ENCODE data around the gene SENP5.
"Not testable (repeated sequence)": the region's sequence is repeated elsewhere in the genome, so short reads cannot be mapped to it uniquely, and the experiment has no call there.

Gene SENP5

GRCh38 chr3:196837819-196838420, 29.8 kb upstream of the SENP5 start:
- TF ChIP-seq EZH2phosphoT487 (IDR thresholded peaks at IDR 0.05; ENCODE audit: low read length), result no peak
- TF ChIP-seq CTCF (IDR thresholded peaks at IDR 0.05; ENCODE audit: low read length), result peak; percentile 99
- Histone ChIP-seq H3K27ac (ENCODE audit: low read length) (no peak overlapping the region), H3K79me2 (ENCODE audit: low read length) (no peaks in the 10 kb centered on the region), H4K20me1 (ENCODE audit: insufficient read depth, low read length) (no peaks in the 10 kb centered on the region), H3K9ac (ENCODE audit: low read length) (no peak overlapping the region), H3K4me2 (ENCODE audit: low read depth, low read length) (no peak overlapping the region), H3F3A (ENCODE audit: insufficient read depth, low read length) (no peaks in the 10 kb centered on the region), H3K4me3 (ENCODE audit: low read length) (no peak overlapping the region), H3K27me3 (replicated peaks; ENCODE audit: insufficient read depth, low read length) (no peaks in the 10 kb centered on the region), H2AFZ (ENCODE audit: low read length) (no peak overlapping the region), H3K36me3 (replicated peaks; ENCODE audit: insufficient read depth, low read length) (no peaks in the 10 kb centered on the region), H3K4me1 (ENCODE audit: low read length) (no peaks in the 10 kb centered on the region), H3K9me2 (replicated peaks; ENCODE audit: insufficient read depth, low read length) (no peaks in the 10 kb centered on the region), H3K9me3 (replicated peaks; ENCODE audit: insufficient read depth, low read length) (no peaks in the 10 kb centered on the region)
- peak; percentile 63 for DNase-seq

GRCh38 chr3:196839351-196839750, 28.4 kb upstream of the SENP5 start:
- not testable (repeated sequence) for DNase-seq; H3K4me2 ChIP-seq (ENCODE audit: low read depth, low read length)

GRCh38 chr3:196842567-196843434, 24.9 kb upstream of the SENP5 start:
- TF ChIP-seq CTCF (IDR thresholded peaks at IDR 0.05; ENCODE audit: low read length) (no peak), EZH2phosphoT487 (IDR thresholded peaks at IDR 0.05; ENCODE audit: low read length) (no peak), EZH2 (optimal IDR thresholded peaks at IDR 0.05; ENCODE audit: low read depth, low read length) (no peak)
- Histone ChIP-seq H3K9me2 (replicated peaks; ENCODE audit: insufficient read depth, low read length) (no peaks in the 10 kb centered on the region), H3K9me3 (replicated peaks; ENCODE audit: insufficient read depth, low read length) (no peaks in the 10 kb centered on the region), H3F3A (ENCODE audit: insufficient read depth, low read length) (no peaks in the 10 kb centered on the region), H3K79me2 (ENCODE audit: low read length) (no peaks in the 10 kb centered on the region), H3K4me1 (ENCODE audit: low read length) (no peaks in the 10 kb centered on the region), H3K27me3 (replicated peaks; ENCODE audit: insufficient read depth, low read length) (no peaks in the 10 kb centered on the region), H3K36me3 (replicated peaks; ENCODE audit: insufficient read depth, low read length) (no peaks in the 10 kb centered on the region), H3K4me2 (ENCODE audit: low read depth, low read length) (no peak overlapping the region), H3K27ac (ENCODE audit: low read length) (no peak overlapping the region), H3K9ac (ENCODE audit: low read length) (no peak overlapping the region), H4K20me1 (ENCODE audit: insufficient read depth, low read length) (no peaks in the 10 kb centered on the region), H2AFZ (ENCODE audit: low read length) (no peak overlapping the region), H3K4me3 (ENCODE audit: low read length) (no peak overlapping the region)
- no peak for DNase-seq

More at GRCh38 chr3:196839351-196839750, 28.4 kb upstream of the SENP5 start:
- not testable (repeated sequence) for H3K9me2 ChIP-seq (replicated peaks; ENCODE audit: insufficient read depth, low read length); H3F3A ChIP-seq (ENCODE audit: insufficient read depth, low read length); H4K20me1 ChIP-seq (ENCODE audit: insufficient read depth, low read length); H3K4me3 ChIP-seq (ENCODE audit: low read length); H3K27me3 ChIP-seq (replicated peaks; ENCODE audit: insufficient read depth, low read length); H3K27ac ChIP-seq (ENCODE audit: low read length); H3K79me2 ChIP-seq (ENCODE audit: low read length); H3K36me3 ChIP-seq (replicated peaks; ENCODE audit: insufficient read depth, low read length); H3K9ac ChIP-seq (ENCODE audit: low read length); H3K4me1 ChIP-seq (ENCODE audit: low read length); H3K9me3 ChIP-seq (replicated peaks; ENCODE audit: insufficient read depth, low read length); H2AFZ ChIP-seq (ENCODE audit: low read length)

All from MM.1S (cell line).